ENCODE measurements around the gene NTSR1. TPM values are rescaled to one million over a fixed set of nuclear protein-coding genes. Genes with fewer than 3 reads are reported as not detected.

Gene NTSR1
- total and polyA plus RNA-seq, 11 donors, result 0.01 to 0.32 (median 0.07) TPM; not detected in 7

GRCh38 chr20:62664019-62664971 is 44.3 kb upstream of the NTSR1 start:
- TF ChIP-seq POLR2A (IDR thresholded peaks at IDR 0.05) (no peak), CTCF (IDR thresholded peaks at IDR 0.05) (no peak)
- Histone ChIP-seq H3K9me3 (no peaks in the 10 kb centered on the region), H3K27ac (no peak overlapping the region), H3K4me1 (peaks cover 0 to 27% (median 12%) of the 10 kb centered on the region in 12 donors), H3K36me3 (peaks cover 0 to 19% (median 0%) of the 10 kb centered on the region in 9 donors), H3K27me3 (no peaks in the 10 kb centered on the region), H3K4me3 (no peak overlapping the region)
- DNase-seq (peak in 1 of 5 donors; percentile 25), ATAC-seq (no peak)
- 91 to 94% (median 94%) methylated on average over 11 to 18 of the region's 18 CpGs for whole genome bisulfite sequencing, 4 donors
- intact Hi-C loops (cut with DNase I), result loop anchor here in 1 of 10 donors (10.0 kb wide), 1 partner anchor 331 kb away; no protein-coding TSS in a partner anchor

- TF ChIP-seq CTCF (IDR thresholded peaks at IDR 0.05) (no peak), POLR2A (IDR thresholded peaks at IDR 0.05) (no peak)
- intact Hi-C loops (cut with DNase I), result loop anchor here in 5 of 10 donors (5.0 to 10.0 kb wide), 3 partner anchors 127 to 330 kb away; no protein-coding TSS in a partner anchor
- Histone ChIP-seq H3K36me3 (peaks cover 0 to 16% (median 0%) of the 10 kb centered on the region in 9 donors), H3K9me3 (no peaks in the 10 kb centered on the region), H3K4me3 (no peak overlapping the region), H3K4me1 (peaks cover 0 to 27% (median 12%) of the 10 kb centered on the region in 12 donors), H3K27me3 (no peaks in the 10 kb centered on the region), H3K27ac (no peak overlapping the region)
- 93 to 95% (median 93%) methylated on average over 7 to 12 of the region's 12 CpGs for WGBS, 4 donors
- ATAC-seq, result no peak
- DNase-seq, result peak in 1 of 5 donors; percentile 20
Observed at GRCh38 chr20:62665153-62665754, 43.4 kb upstream of the NTSR1 start.

DNA sequence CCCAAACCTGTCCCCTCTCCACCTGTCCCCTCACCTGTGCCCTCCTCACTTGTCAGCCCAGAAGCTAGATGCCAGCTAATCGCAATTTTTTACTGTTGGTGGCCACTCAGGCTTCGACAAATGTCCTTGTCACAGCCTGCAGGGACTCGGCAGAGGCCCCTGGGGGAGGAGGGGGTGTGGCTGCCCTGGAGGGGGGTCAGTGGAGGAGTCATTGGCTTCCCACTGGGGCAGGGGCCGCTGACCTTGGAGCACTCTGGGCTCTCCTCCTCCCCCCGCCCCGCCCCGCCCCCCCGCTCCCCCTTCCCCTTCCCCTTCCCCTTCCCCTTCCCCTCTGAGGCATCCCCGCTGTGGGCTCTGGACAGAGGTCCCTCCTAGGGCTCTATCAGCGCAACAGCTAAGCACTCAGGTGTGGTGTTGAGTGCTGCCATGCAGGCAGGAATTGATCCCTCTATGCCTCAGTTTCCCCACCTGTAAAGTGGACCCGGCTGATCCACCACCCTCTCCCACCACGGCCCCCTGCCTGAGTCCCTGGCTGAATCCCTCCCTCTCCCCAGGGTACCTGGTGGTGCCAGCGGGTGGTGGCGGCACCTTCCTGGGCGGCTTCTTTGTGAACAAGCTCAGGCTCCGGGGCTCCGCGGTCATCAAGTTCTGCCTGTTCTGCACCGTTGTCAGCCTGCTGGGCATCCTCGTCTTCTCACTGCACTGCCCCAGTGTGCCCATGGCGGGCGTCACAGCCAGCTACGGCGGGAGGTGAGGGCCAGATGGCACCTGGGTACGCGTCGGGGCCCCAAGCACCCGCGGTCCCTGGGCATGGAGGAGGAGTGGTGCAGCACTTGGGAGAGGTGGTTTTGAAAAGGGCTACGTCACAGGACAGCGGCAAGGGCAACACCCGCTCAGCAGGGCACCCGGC is 42.6 kb upstream of the NTSR1 start:
- intact Hi-C loops (cut with DNase I), result loop anchor here in 5 of 10 donors (5.0 to 10.0 kb wide), 3 partner anchors 126 to 329 kb away; no protein-coding TSS in a partner anchor
- H3K4me1 ChIP-seq, result peaks cover 0 to 27% (median 12%) of the 10 kb centered on the region in 12 donors
- DNase-seq, result peak in 1 of 5 donors; percentile 23
- WGBS, 4 donors, result 73 to 82% (median 75%) methylated on average over 28 to 32 of the region's 33 CpGs
- H3K27me3 ChIP-seq, result no peaks in the 10 kb centered on the region
- peak overlapping the region in 1 of 12 donors; percentile 1 for H3K27ac ChIP-seq
- no peak overlapping the region for H3K4me3 ChIP-seq
- no peak for TF ChIP-seq CTCF (IDR thresholded peaks at IDR 0.05)
- no peak for TF ChIP-seq POLR2A (IDR thresholded peaks at IDR 0.05)
- ATAC-seq, result no peak
- H3K9me3 ChIP-seq, result no peaks in the 10 kb centered on the region
- H3K36me3 ChIP-seq, result peaks cover 0 to 16% (median 0%) of the 10 kb centered on the region in 9 donors

Measured in heart left ventricle (tissue), 16 donors.